Loucy (cell line): ENCODE data around the gene WDR4.

Experiments used
- EZH2phosphoT487 ChIP-seq: fragments of 200-600 bp; IDR thresholded peaks from 2 replicates; pipeline ENCODE4 v1.6.1; 2018; ENCODE audit warnings: antibody characterized with exemption, mild to moderate bottlenecking, moderate library complexity, borderline replicate concordance
- TF ChIP-seq, protein P1 (sequence below): fragments of 200-600 bp; sonication (generic); conservative IDR thresholded peaks from 2 replicates; pipeline ENCODE4 v1.5.1; 2014; ENCODE audit warnings: mild to moderate bottlenecking, antibody characterized with exemption, low read length

DNA sequence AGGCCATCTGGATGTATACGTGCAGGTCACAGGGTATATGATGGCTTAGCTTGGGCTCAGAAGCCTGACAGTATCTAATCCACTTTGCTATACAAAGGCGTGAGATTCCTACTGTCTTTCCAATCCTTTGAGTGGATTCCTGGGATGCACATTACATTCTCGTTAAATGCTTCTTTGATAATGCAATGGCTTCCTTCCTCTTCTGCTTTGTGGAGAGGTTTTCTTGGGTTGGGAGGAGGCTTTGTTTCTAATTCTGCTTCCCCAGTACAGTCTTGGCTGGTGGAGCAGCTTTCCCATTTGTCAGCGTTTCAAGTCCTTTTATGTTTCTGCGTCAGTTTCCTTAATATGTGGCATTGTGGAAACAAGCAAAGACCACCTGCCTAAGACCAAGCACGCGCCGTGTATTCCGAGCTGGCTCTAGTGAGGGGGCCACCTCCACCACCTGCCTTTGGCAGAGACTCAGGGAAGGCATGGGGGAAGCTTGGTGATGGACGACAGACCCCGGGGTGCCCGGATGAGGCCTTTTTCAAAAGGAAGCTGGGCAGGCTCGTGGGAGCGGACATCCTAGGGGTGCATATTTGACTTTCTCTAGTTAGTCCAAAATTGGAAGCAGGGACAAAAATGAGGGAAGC lies 72.7 kb downstream of the WDR4 start:
- TF ChIP-seq, protein P1, sequence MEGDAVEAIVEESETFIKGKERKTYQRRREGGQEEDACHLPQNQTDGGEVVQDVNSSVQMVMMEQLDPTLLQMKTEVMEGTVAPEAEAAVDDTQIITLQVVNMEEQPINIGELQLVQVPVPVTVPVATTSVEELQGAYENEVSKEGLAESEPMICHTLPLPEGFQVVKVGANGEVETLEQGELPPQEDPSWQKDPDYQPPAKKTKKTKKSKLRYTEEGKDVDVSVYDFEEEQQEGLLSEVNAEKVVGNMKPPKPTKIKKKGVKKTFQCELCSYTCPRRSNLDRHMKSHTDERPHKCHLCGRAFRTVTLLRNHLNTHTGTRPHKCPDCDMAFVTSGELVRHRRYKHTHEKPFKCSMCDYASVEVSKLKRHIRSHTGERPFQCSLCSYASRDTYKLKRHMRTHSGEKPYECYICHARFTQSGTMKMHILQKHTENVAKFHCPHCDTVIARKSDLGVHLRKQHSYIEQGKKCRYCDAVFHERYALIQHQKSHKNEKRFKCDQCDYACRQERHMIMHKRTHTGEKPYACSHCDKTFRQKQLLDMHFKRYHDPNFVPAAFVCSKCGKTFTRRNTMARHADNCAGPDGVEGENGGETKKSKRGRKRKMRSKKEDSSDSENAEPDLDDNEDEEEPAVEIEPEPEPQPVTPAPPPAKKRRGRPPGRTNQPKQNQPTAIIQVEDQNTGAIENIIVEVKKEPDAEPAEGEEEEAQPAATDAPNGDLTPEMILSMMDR, result no peak
- TF ChIP-seq EZH2phosphoT487, result no peak
